ENCODE results near the gene RPH3AL.

DNA sequence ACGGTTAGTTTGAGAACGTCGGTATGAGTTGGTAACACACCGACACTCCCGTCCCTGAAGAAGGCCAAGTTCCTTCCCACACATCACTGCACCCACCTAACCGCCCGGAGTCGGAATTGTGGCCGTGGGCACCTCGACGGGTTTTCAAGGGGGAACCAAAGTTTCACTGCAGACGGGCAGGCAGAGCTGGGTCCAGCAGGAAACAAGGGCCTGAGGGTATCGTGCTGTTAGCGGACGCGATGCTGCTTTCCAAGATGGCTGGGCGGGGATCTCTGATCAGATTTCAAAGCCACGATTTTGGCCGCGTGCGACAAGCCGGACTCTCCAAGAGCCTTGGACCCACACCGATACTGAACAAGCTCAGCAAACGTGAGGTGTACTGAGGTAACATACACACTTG, 88.8 kb downstream of the RPH3AL start:
- no peak for TF ChIP-seq YY1 (IDR thresholded peaks at IDR 0.05; ENCODE audit: low read depth)
- TF ChIP-seq NFIC (IDR thresholded peaks at IDR 0.05): no peak
- TF ChIP-seq CREB1 (IDR thresholded peaks at IDR 0.05; ENCODE audit: low read depth): no peak
- no peak for TF ChIP-seq TAF1 (IDR thresholded peaks at IDR 0.05; ENCODE audit: low read depth)
- no peak for TF ChIP-seq EGR1 (IDR thresholded peaks at IDR 0.05)
- no peak for TF ChIP-seq EP300 (IDR thresholded peaks at IDR 0.05; ENCODE audit: borderline replicate concordance)
- TF ChIP-seq, protein P1, sequence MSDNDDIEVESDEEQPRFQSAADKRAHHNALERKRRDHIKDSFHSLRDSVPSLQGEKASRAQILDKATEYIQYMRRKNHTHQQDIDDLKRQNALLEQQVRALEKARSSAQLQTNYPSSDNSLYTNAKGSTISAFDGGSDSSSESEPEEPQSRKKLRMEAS (IDR thresholded peaks at IDR 0.05): no peak
- no peak for TF ChIP-seq FOXM1 (IDR thresholded peaks at IDR 0.05; ENCODE audit: borderline replicate concordance, low read depth)

Measured in Ishikawa (cell line).